Measurements from ENCODE around the gene AIFM1. TPM values are rescaled to one million over a fixed set of nuclear protein-coding genes. Genes with fewer than 3 reads are reported as not detected.

The AIFM1 gene
- total and polyA plus RNA-seq, 4 donors, result 19.0 to 33.7 (median 25.9) TPM

Other genes starting within 250 kb of the AIFM1 start
- 1 to 10 TPM; 4.8 to 5.2 TPM for gene BCORL1, start 183.2 kb downstream of the AIFM1 start, total RNA-seq
- 10 to 100 TPM; 13.8 to 15.5 TPM for gene BCORL1, start 183.2 kb downstream of the AIFM1 start, polyA plus RNA-seq (ENCODE audit: insufficient read length in 2 of 2)
- gene ELF4, start 55.3 kb downstream of the AIFM1 start, total RNA-seq, result 1 to 10 TPM; 3.7 to 6.6 TPM
- 1 to 10 TPM; 1.9 to 4.0 TPM for gene ELF4, start 55.3 kb downstream of the AIFM1 start, polyA plus RNA-seq (ENCODE audit: insufficient read length in 2 of 2)
- 10 to 100 TPM; 18.6 to 23.6 TPM for gene RAB33A, start 6.1 kb upstream of the AIFM1 start, total RNA-seq
- 10 to 100 TPM; 46.5 to 52.5 TPM for gene RAB33A, start 6.1 kb upstream of the AIFM1 start, polyA plus RNA-seq (ENCODE audit: insufficient read length in 2 of 2)
- 1 to 10 TPM; 6.4 to 7.6 TPM for gene ZNF280C, start 103.1 kb upstream of the AIFM1 start, total RNA-seq
- gene ZNF280C, start 103.1 kb upstream of the AIFM1 start, polyA plus RNA-seq (ENCODE audit: insufficient read length in 2 of 2), result 1 to 10 TPM; 3.9 to 5.3 TPM
- 10 to 100 TPM; 19.2 to 22.3 TPM for gene SLC25A14, start 174.1 kb upstream of the AIFM1 start, total RNA-seq
- gene SLC25A14, start 174.1 kb upstream of the AIFM1 start, polyA plus RNA-seq (ENCODE audit: insufficient read length in 2 of 2), result 10 to 100 TPM; 29.3 to 37.3 TPM
- gene GPR119, start 219.8 kb upstream of the AIFM1 start, total RNA-seq, result not detected
- not detected for gene GPR119, start 219.8 kb upstream of the AIFM1 start, polyA plus RNA-seq (ENCODE audit: insufficient read length in 2 of 2)
- gene RBMX2, start 236.1 kb upstream of the AIFM1 start, total RNA-seq, result 10 to 100 TPM; 23.6 to 40.6 TPM
- gene RBMX2, start 236.1 kb upstream of the AIFM1 start, polyA plus RNA-seq (ENCODE audit: insufficient read length in 2 of 2), result 10 to 100 TPM; 25.6 to 34.6 TPM